ENCODE results near the gene THRSP. TPM values are rescaled to one million over a fixed set of nuclear protein-coding genes. Genes with fewer than 3 reads are reported as not detected.

The THRSP gene
- total RNA-seq, 2 experiments from 2014 or later, result not detected

DNA sequence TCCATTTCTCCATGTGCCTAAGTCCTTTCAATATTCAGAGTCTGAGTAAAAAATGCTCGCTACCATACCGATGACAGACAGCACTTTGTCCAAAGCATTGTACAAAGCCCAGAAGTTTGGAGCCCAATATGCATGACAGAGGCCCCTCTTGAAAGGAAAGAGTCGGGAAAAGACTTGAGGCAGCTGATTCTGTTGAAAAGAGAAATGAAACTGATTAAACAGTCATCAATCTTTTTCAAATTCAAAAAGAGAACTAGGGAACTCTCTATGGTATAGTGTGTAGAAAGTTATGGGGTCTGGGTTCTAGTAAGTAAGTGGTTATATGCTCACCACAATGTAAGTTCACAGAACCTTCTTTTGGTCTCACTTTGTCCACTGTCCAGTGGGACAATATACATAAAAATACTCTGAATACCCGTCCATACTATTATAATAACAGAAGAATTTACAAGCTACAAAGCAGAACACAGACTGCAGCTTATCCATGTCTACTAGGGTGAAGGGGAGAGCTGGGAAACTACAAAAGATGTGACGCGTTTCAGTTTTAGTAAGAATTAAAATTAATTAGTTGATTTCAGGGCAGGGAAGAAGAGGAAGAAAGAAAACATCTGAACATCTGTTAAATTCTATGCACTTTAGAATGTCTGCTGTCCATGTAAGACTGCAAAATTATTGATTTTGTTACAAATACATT, 49.1 kb downstream of the THRSP start:
- Histone ChIP-seq H3K4me3 (ENCODE audit: low read length) (no peak overlapping the region), H3K27ac (ENCODE audit: low read depth in 1 of 2, low read length in 2 of 2) (no peak overlapping the region), H3K4me1 (ENCODE audit: insufficient read depth, low read length) (no peaks in the 10 kb centered on the region), H3K27me3 (ENCODE audit: control insufficient read depth in 1 of 2, insufficient read depth in 2 of 2, low read length in 2 of 2) (no peaks in the 10 kb centered on the region), H3K36me3 (ENCODE audit: insufficient read depth, low read length) (peaks cover 35% of the 10 kb centered on the region), H3K9me3 (ENCODE audit: control insufficient read depth in 1 of 2, insufficient read depth in 1 of 2, low read length in 2 of 2) (no peaks in the 10 kb centered on the region)
- Mint-ChIP-seq H3K27me3 (no peaks in the 10 kb centered on the region), H3K4me1 (ENCODE audit: low read depth) (no peaks in the 10 kb centered on the region), H3K4me3 (no peak overlapping the region), H3K9me3 (no peaks in the 10 kb centered on the region), H3K36me3 (ENCODE audit: low read depth) (peaks cover 67% of the 10 kb centered on the region), H3K27ac (no peak overlapping the region)
- ChIA-PET CTCF (no interaction called here), POLR2A (interaction anchor here (0.6 kb wide), 1 partner anchor 42 kb away, joined by 3 read pairs; no protein-coding TSS in a partner anchor)
- TF ChIP-seq, protein P1, sequence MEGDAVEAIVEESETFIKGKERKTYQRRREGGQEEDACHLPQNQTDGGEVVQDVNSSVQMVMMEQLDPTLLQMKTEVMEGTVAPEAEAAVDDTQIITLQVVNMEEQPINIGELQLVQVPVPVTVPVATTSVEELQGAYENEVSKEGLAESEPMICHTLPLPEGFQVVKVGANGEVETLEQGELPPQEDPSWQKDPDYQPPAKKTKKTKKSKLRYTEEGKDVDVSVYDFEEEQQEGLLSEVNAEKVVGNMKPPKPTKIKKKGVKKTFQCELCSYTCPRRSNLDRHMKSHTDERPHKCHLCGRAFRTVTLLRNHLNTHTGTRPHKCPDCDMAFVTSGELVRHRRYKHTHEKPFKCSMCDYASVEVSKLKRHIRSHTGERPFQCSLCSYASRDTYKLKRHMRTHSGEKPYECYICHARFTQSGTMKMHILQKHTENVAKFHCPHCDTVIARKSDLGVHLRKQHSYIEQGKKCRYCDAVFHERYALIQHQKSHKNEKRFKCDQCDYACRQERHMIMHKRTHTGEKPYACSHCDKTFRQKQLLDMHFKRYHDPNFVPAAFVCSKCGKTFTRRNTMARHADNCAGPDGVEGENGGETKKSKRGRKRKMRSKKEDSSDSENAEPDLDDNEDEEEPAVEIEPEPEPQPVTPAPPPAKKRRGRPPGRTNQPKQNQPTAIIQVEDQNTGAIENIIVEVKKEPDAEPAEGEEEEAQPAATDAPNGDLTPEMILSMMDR (IDR thresholded peaks at IDR 0.05), result no peak
- intact Hi-C loops (cut with DNase I, micrococcal nuclease), result no loop called here
- no peak for ATAC-seq (ENCODE audit: poor library complexity)
- no peak for DNase-seq

Other genes with a start within 250 kb of the THRSP start
- 10 to 100 TPM; 87.7 to 91.9 TPM for gene RSF1, start 243.1 kb upstream of the THRSP start, total RNA-seq
- gene AAMDC, start 242.7 kb upstream of the THRSP start, total RNA-seq, result 1 to 10 TPM; 1.5 to 2.1 TPM
- 10 to 100 TPM; 46.5 to 49.2 TPM for gene INTS4, start 69.2 kb upstream of the THRSP start, total RNA-seq
- under 1 TPM in 1 of 2 experiments, not detected in 1; 0.34 TPM for gene KCTD14, start 40.6 kb upstream of the THRSP start, total RNA-seq
- 10 to 100 TPM; 62.6 to 68.5 TPM for gene NDUFC2, start 16.0 kb downstream of the THRSP start, total RNA-seq
- 10 to 100 TPM; 14.4 to 14.9 TPM for gene ALG8, start 75.8 kb downstream of the THRSP start, total RNA-seq
- 1 to 10 TPM; 3.5 to 6.5 TPM for gene KCTD21, start 124.8 kb downstream of the THRSP start, total RNA-seq
- 10 to 100 TPM; 29.2 to 33.1 TPM for gene USP35, start 125.1 kb downstream of the THRSP start, total RNA-seq

Measured in CD4-positive, alpha-beta T cell (primary cell).